Neuronal stem cell (in vitro differentiated cells): ENCODE measurements around the gene PCLO.

Source experiments
- DNase-seq: peaks from one replicate; pipeline ENCODE4 v3.0.0-alpha.2; 2013; ENCODE audit warnings: low spot score
- H2AFZ ChIP-seq: one replicate; pipeline ENCODE4 v1.6.1; 2013; ENCODE audit warnings: mild to moderate bottlenecking, low read length, inconsistent platforms
- H2AK5ac ChIP-seq: 2 replicates; pipeline ENCODE4 v1.6.1; 2013; ENCODE audit warnings: low read depth, mild to moderate bottlenecking, inconsistent platforms, low read length, moderate library complexity, mixed read lengths
- H2BK120ac ChIP-seq: 2 replicates; pipeline ENCODE4 v1.6.1; 2013; ENCODE audit warnings: low read depth, mild to moderate bottlenecking, inconsistent platforms, low read length, moderate library complexity, mixed read lengths
- H2BK12ac ChIP-seq: one replicate; pipeline ENCODE4 v1.6.1; 2013; ENCODE audit warnings: low read length, inconsistent platforms
- H2BK15ac ChIP-seq: 2 replicates; pipeline ENCODE4 v1.6.1; 2013; ENCODE audit warnings: mild to moderate bottlenecking, low read length, inconsistent platforms, mixed read lengths
- H2BK5ac ChIP-seq: one replicate; pipeline ENCODE4 v1.6.1; 2013; ENCODE audit warnings: inconsistent platforms, mild to moderate bottlenecking, low read length, moderate library complexity
- H3K14ac ChIP-seq: one replicate; pipeline ENCODE4 v1.6.1; 2013; ENCODE audit warnings: low read length, inconsistent platforms
- H3K18ac ChIP-seq: 2 replicates; pipeline ENCODE4 v1.6.1; 2013; ENCODE audit warnings: low read length, inconsistent platforms
- H3K23ac ChIP-seq: 2 replicates; pipeline ENCODE4 v1.6.1; 2013; ENCODE audit warnings: low read depth, mild to moderate bottlenecking, mixed read lengths, low read length, inconsistent platforms; ENCODE audit not compliant: poor library complexity
- H3K27ac ChIP-seq: replicated peaks from 3 replicates; pipeline ENCODE4 v1.5.1; 2013; ENCODE audit warnings: low read length, inconsistent platforms
- H3K27me3 ChIP-seq, 3 experiments: 2 replicates each; pipeline ENCODE4 v1.6.1; 2013; ENCODE audit warnings: low read length in 3 of 3, mild to moderate bottlenecking in 2 of 3, inconsistent platforms in 1 of 3, low read depth in 1 of 3, mixed read lengths in 1 of 3, moderate library complexity in 1 of 3; ENCODE audit not compliant: control insufficient read depth in 3 of 3, insufficient read depth in 3 of 3
- H3K36me3 ChIP-seq, 2 donors: replicated peaks in 1 of 2; 2 replicates each; pipeline ENCODE4 v1.6.1; 2013; ENCODE audit warnings: low read length in 2 of 2; ENCODE audit not compliant: control insufficient read depth in 2 of 2, insufficient read depth in 2 of 2
- H3K4ac ChIP-seq: 2 replicates; pipeline ENCODE4 v1.6.1; 2013; ENCODE audit warnings: inconsistent platforms, mild to moderate bottlenecking, low read length, moderate library complexity
- H3K4me1 ChIP-seq, 2 donors: 1 replicate in 1 of 2; 2 replicates in 1 of 2; pipeline ENCODE4 v1.6.1; 2013; ENCODE audit warnings: low read length in 2 of 2, low read depth in 1 of 2; ENCODE audit not compliant: control insufficient read depth in 2 of 2, insufficient read depth in 1 of 2
- H3K4me2 ChIP-seq: one replicate; pipeline ENCODE4 v1.6.1; 2013; ENCODE audit warnings: mild to moderate bottlenecking, low read length, inconsistent platforms; ENCODE audit not compliant: insufficient read depth, poor library complexity, severe bottlenecking
- H3K4me3 ChIP-seq, 2 donors: 2 replicates each; pipeline ENCODE4 v1.5.1; 2013; ENCODE audit warnings: low read length in 2 of 2, mild to moderate bottlenecking in 2 of 2, inconsistent platforms in 1 of 2, moderate library complexity in 1 of 2
- H3K79me1 ChIP-seq: one replicate; pipeline ENCODE4 v1.6.1; 2013; ENCODE audit warnings: low read depth, mild to moderate bottlenecking, inconsistent platforms, low read length, moderate library complexity
- H3K9ac ChIP-seq: one replicate; pipeline ENCODE4 v1.6.1; 2013; ENCODE audit warnings: mild to moderate bottlenecking, low read depth, low read length, inconsistent platforms; ENCODE audit not compliant: poor library complexity
- H3K9me3 ChIP-seq, 2 donors: replicated peaks in 1 of 2; 2 replicates each; pipeline versions ENCODE3 to v1.6.1; 2013; ENCODE audit warnings: low read length in 2 of 2, mild to moderate bottlenecking in 2 of 2, inconsistent platforms in 1 of 2, low read depth in 1 of 2, mixed read lengths in 1 of 2, moderate library complexity in 1 of 2; ENCODE audit not compliant: control insufficient read depth in 2 of 2, insufficient read depth in 1 of 2
- H4K8ac ChIP-seq: one replicate; pipeline ENCODE4 v1.6.1; 2013; ENCODE audit warnings: low read depth, mild to moderate bottlenecking, inconsistent platforms, low read length, moderate library complexity
- H4K91ac ChIP-seq: one replicate; pipeline ENCODE4 v1.6.1; 2013; ENCODE audit warnings: low read length, low read depth, mild to moderate bottlenecking, inconsistent platforms; ENCODE audit not compliant: poor library complexity
- WGBS, 2 donors: extraction: QIAGEN DNeasy Blood & Tissue Kit; methylation state at CpG; one replicate each; pipeline ENCODE4 v1.1.7; 2013; ENCODE audit warnings: missing lambda C conversion rate in 2 of 2, mixed read lengths in 1 of 2; ENCODE audit not compliant: insufficient read length in 2 of 2, insufficient replicate concordance in 1 of 2; ENCODE audit errors: extremely low coverage in 2 of 2; 5-methylcytosine and 5-hydroxymethylcytosine counted together

Gene PCLO

GRCh38 chr7:83130191-83130590 is 32.5 kb downstream of the PCLO start:
- Histone ChIP-seq H3K14ac (no peak overlapping the region), H3K79me1 (no peaks in the 10 kb centered on the region), H3K4me1 (no peaks in the 10 kb centered on the region), H2AK5ac (no peak overlapping the region), H4K91ac (no peak overlapping the region), H3K9me3 (peaks cover 0 to 3% of the 10 kb centered on the region in 2 donors), H3K23ac (no peak overlapping the region), H3K4me3 (no peak overlapping the region), H3K36me3 (peaks cover 0 to 39% of the 10 kb centered on the region in 2 donors), H3K4me2 (no peak overlapping the region), H2BK120ac (no peak overlapping the region), H2BK5ac (no peak overlapping the region), H3K18ac (no peak overlapping the region), H2BK12ac (no peak overlapping the region), H4K8ac (no peak overlapping the region), H2AFZ (no peak overlapping the region), H3K9ac (no peak overlapping the region), H3K27me3 (no peaks in the 10 kb centered on the region), H3K27ac (no peak overlapping the region), H2BK15ac (no peak overlapping the region), H3K4ac (no peak overlapping the region)
- DNase-seq = no peak
- no CpG with 5 or more reads among the region's 5 CpGs for WGBS, 2 donors

- Histone ChIP-seq H3K4me2 (no peak overlapping the region), H3K4ac (no peak overlapping the region), H3K14ac (no peak overlapping the region), H2BK120ac (no peak overlapping the region), H2BK5ac (no peak overlapping the region), H3K79me1 (no peaks in the 10 kb centered on the region), H2BK15ac (no peak overlapping the region), H2BK12ac (no peak overlapping the region), H4K8ac (no peak overlapping the region), H3K27me3 (no peaks in the 10 kb centered on the region), H3K27ac (no peak overlapping the region), H3K18ac (no peak overlapping the region), H3K9ac (no peak overlapping the region), H4K91ac (no peak overlapping the region), H3K9me3 (peaks cover 0 to 24% of the 10 kb centered on the region in 2 donors), H3K23ac (no peak overlapping the region), H3K4me3 (no peak overlapping the region), H2AFZ (no peak overlapping the region), H2AK5ac (no peak overlapping the region), H3K4me1 (no peaks in the 10 kb centered on the region), H3K36me3 (no peaks in the 10 kb centered on the region)
- no peak for DNase-seq
- WGBS, 2 donors = no CpG with 5 or more reads among the region's 2 CpGs
These were observed 43.2 kb downstream of the PCLO start for GRCh38 chr7:83119494-83119893.

GRCh38 chr7:83119026-83119382 is 43.7 kb downstream of the PCLO start:
- no peaks in the 10 kb centered on the region for H3K79me1 ChIP-seq
- no peaks in the 10 kb centered on the region for H3K27me3 ChIP-seq
- H3K9me3 ChIP-seq = peaks cover 0 to 24% of the 10 kb centered on the region in 2 donors
- no peak overlapping the region for H4K91ac ChIP-seq
- H3K18ac ChIP-seq = no peak overlapping the region
- H4K8ac ChIP-seq = no peak overlapping the region
- H2AK5ac ChIP-seq = no peak overlapping the region
- H2BK12ac ChIP-seq = no peak overlapping the region
- no peak overlapping the region for H3K4me3 ChIP-seq
- no peak overlapping the region for H2BK120ac ChIP-seq
- no peak overlapping the region for H3K14ac ChIP-seq
- no peak for DNase-seq
- H3K4me2 ChIP-seq = no peak overlapping the region
- H3K23ac ChIP-seq = no peak overlapping the region
- no peak overlapping the region for H2BK15ac ChIP-seq
- H3K9ac ChIP-seq = no peak overlapping the region
- no peaks in the 10 kb centered on the region for H3K36me3 ChIP-seq
- H3K27ac ChIP-seq = no peak overlapping the region
- no peak overlapping the region for H3K4ac ChIP-seq
- no peak overlapping the region for H2BK5ac ChIP-seq
- H3K4me1 ChIP-seq = no peaks in the 10 kb centered on the region
- no peak overlapping the region for H2AFZ ChIP-seq
- WGBS, 2 donors = no CpG with 5 or more reads among the region's 1 CpG

GRCh38 chr7:83118347-83119025 is 44.2 kb downstream of the PCLO start:
- H3K4me3 ChIP-seq = no peak overlapping the region
- no peak overlapping the region for H4K91ac ChIP-seq
- H3K27ac ChIP-seq = no peak overlapping the region
- no peaks in the 10 kb centered on the region for H3K79me1 ChIP-seq
- H2BK120ac ChIP-seq = no peak overlapping the region
- H3K9ac ChIP-seq = no peak overlapping the region
- no peak overlapping the region for H2BK5ac ChIP-seq
- DNase-seq = no peak
- H4K8ac ChIP-seq = no peak overlapping the region
- no peak overlapping the region for H3K18ac ChIP-seq
- H3K4ac ChIP-seq = no peak overlapping the region
- H2AFZ ChIP-seq = no peak overlapping the region
- H3K23ac ChIP-seq = no peak overlapping the region
- H3K4me1 ChIP-seq = no peaks in the 10 kb centered on the region
- peaks cover 0 to 22% of the 10 kb centered on the region in 2 donors for H3K9me3 ChIP-seq
- H3K4me2 ChIP-seq = no peak overlapping the region
- no CpG with 5 or more reads among the region's 3 CpGs for WGBS, 2 donors
- H3K14ac ChIP-seq = no peak overlapping the region
- no peaks in the 10 kb centered on the region for H3K27me3 ChIP-seq
- no peaks in the 10 kb centered on the region for H3K36me3 ChIP-seq
- no peak overlapping the region for H2BK15ac ChIP-seq
- no peak overlapping the region for H2BK12ac ChIP-seq
- no peak overlapping the region for H2AK5ac ChIP-seq
